HEK293 (cell line): ENCODE data around the gene USP6NL.

ENCODE experiments used
- CTCF ChIA-PET: fragments of 350-600 bp; formaldehyde crosslinking; extraction: SDS; loops from one replicate; lab custom pipeline; 2021; ENCODE audit warnings: antibody characterized with exemption; lab: Yijun Ruan, JAX
- POLR2A ChIA-PET: fragments of 300-600 bp; formaldehyde crosslinking; extraction: SDS; loops from one replicate; lab custom pipeline; 2020; ENCODE audit warnings: antibody characterized with exemption, inconsistent platforms; lab: Yijun Ruan, JAX
- H3K27ac ChIP-seq: fragments of 200-500 bp; sonication (Bioruptor generic); 2 replicates; pipeline ENCODE4 v1.5.1; 2014; ENCODE audit warnings: low read depth, low read length, control low read depth, inconsistent platforms; ENCODE audit errors: extremely low read depth
- H3K36me3 ChIP-seq, 2 experiments: fragments of 200-500 bp in 1 of 2; sonication (Bioruptor generic) in 1 of 2; 1 replicate in 1 of 2; 2 replicates in 1 of 2; pipeline ENCODE4 v1.5.1; 2014 to 2017; ENCODE audit warnings: inconsistent platforms in 2 of 2, low read length in 2 of 2; ENCODE audit not compliant: control insufficient read depth in 2 of 2, insufficient read depth in 1 of 2
- H3K4me1 ChIP-seq: fragments of 200-500 bp; sonication (Bioruptor generic); 2 replicates; pipeline ENCODE4 v1.5.1; 2014; ENCODE audit warnings: mild to moderate bottlenecking, low read length, inconsistent platforms; ENCODE audit not compliant: control insufficient read depth, insufficient read depth
- H3K4me3 ChIP-seq: 2 replicates; pipeline ENCODE4 v1.5.1; 2011; ENCODE audit warnings: low read depth, mild to moderate bottlenecking, control low read depth, low read length, moderate library complexity
- H3K9me3 ChIP-seq: fragments of 200-500 bp; sonication (Bioruptor generic); 2 replicates; pipeline ENCODE4 v1.5.1; 2014; ENCODE audit warnings: low read depth, low read length, inconsistent platforms; ENCODE audit not compliant: control insufficient read depth, insufficient read depth
- FEZF1 ChIP-seq: fragments of 450-650 bp; formaldehyde crosslinking; IDR thresholded peaks from 2 replicates; pipeline ENCODE4 v1.5.1; 2016; ENCODE audit warnings: missing biosample characterization, missing genetic modification characterization
- GFI1B ChIP-seq: fragments of 450-650 bp; formaldehyde crosslinking; IDR thresholded peaks from 2 replicates; pipeline ENCODE4 v1.5.1; 2016; ENCODE audit warnings: missing biosample characterization, missing genetic modification characterization
- SCRT2 ChIP-seq: fragments of 450-650 bp; formaldehyde crosslinking; IDR thresholded peaks from 2 replicates; pipeline ENCODE4 v1.5.1; 2016; ENCODE audit warnings: missing biosample characterization, missing genetic modification characterization
- SP7 ChIP-seq: fragments of 450-650 bp; formaldehyde crosslinking; IDR thresholded peaks from 2 replicates; pipeline ENCODE4 v1.5.1; 2016; ENCODE audit warnings: missing biosample characterization, missing genetic modification characterization
- ZFHX2 ChIP-seq: fragments of 450-650 bp; formaldehyde crosslinking; conservative IDR thresholded peaks from 2 replicates; pipeline ENCODE4 v1.5.1; 2016; ENCODE audit warnings: missing biosample characterization, missing genetic modification characterization
- ZNF155 ChIP-seq: fragments of 450-650 bp; formaldehyde crosslinking; IDR thresholded peaks from 2 replicates; pipeline ENCODE4 v1.5.1; 2016; ENCODE audit warnings: missing biosample characterization, missing genetic modification characterization
- ZNF211 ChIP-seq: fragments of 450-650 bp; formaldehyde crosslinking; IDR thresholded peaks from 2 replicates; pipeline ENCODE4 v1.5.1; 2016; ENCODE audit warnings: low read depth, missing biosample characterization, missing genetic modification characterization
- ZNF214 ChIP-seq: fragments of 450-650 bp; formaldehyde crosslinking; IDR thresholded peaks from 2 replicates; pipeline ENCODE4 v1.5.1; 2017; ENCODE audit warnings: missing biosample characterization, mild to moderate bottlenecking, missing genetic modification characterization, borderline replicate concordance
- ZNF274 ChIP-seq, 2 experiments: fragments of 200-500 bp in 1 of 2; fragments of 450-650 bp in 1 of 2; sonication (Bioruptor generic) in 1 of 2; formaldehyde crosslinking in 1 of 2; IDR thresholded peaks; 2 replicates each; pipeline versions ENCODE4 v1.5.1 to v1.6.1; 2014 to 2016; ENCODE audit warnings: borderline replicate concordance in 1 of 2, inconsistent platforms in 1 of 2, low read length in 1 of 2, missing biosample characterization in 1 of 2, missing genetic modification characterization in 1 of 2
- ZNF354C ChIP-seq: fragments of 450-650 bp; formaldehyde crosslinking; IDR thresholded peaks from 2 replicates; pipeline ENCODE4 v1.5.1; 2016; ENCODE audit warnings: missing biosample characterization, missing genetic modification characterization, low read depth, borderline replicate concordance
- ZNF544 ChIP-seq: fragments of 450-650 bp; formaldehyde crosslinking; IDR thresholded peaks from 2 replicates; pipeline ENCODE4 v1.5.0; 2017; ENCODE audit warnings: missing biosample characterization, missing genetic modification characterization
- ZNF664 ChIP-seq: fragments of 450-650 bp; formaldehyde crosslinking; IDR thresholded peaks from 2 replicates; pipeline ENCODE4 v1.5.1; 2016; ENCODE audit warnings: missing biosample characterization, missing genetic modification characterization
- ZNF76 ChIP-seq: fragments of 450-650 bp; formaldehyde crosslinking; IDR thresholded peaks from 2 replicates; pipeline ENCODE4; 2016; ENCODE audit warnings: low read depth, missing biosample characterization, missing genetic modification characterization, borderline replicate concordance
- TF ChIP-seq, protein P1 (sequence below): fragments of 450-650 bp; formaldehyde crosslinking; IDR thresholded peaks from 2 replicates; pipeline ENCODE4 v1.5.1; 2017; ENCODE audit warnings: missing biosample characterization, missing genetic modification characterization
- TF ChIP-seq, protein P2 (sequence below): fragments of 450-650 bp; formaldehyde crosslinking; IDR thresholded peaks from 2 replicates; pipeline ENCODE4 v1.5.1; 2016; ENCODE audit warnings: missing biosample characterization, missing genetic modification characterization
- TF ChIP-seq, protein P3 (sequence below): fragments of 450-650 bp; formaldehyde crosslinking; IDR thresholded peaks from 2 replicates; pipeline ENCODE4 v1.5.1; 2017; ENCODE audit warnings: missing biosample characterization, missing genetic modification characterization
- TF ChIP-seq, protein P4 (sequence below): fragments of 450-650 bp; formaldehyde crosslinking; IDR thresholded peaks from 2 replicates; pipeline ENCODE4 v1.5.1; 2016; ENCODE audit warnings: missing biosample characterization, missing genetic modification characterization, borderline replicate concordance

The USP6NL gene

DNA sequence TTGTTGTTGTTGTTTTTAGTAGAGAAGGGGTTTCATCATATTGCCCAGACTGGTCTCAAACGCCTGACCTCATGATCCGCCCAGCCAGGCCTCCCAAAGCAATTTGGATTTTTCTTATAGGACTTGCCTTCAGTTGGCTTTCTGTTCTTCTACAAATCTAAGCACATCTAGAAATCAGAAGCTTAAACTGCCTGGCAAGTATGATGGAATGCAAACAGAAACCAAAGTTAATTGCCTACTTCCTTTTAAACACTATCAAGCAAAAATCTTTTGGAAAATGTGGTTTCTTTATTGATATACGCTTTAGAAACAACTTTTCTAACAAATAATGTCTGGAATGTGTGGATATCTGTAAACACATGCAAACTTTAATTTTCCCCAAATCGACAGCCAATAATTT is 64.9 kb downstream of the USP6NL start (continued):
- TF ChIP-seq, protein P1, sequence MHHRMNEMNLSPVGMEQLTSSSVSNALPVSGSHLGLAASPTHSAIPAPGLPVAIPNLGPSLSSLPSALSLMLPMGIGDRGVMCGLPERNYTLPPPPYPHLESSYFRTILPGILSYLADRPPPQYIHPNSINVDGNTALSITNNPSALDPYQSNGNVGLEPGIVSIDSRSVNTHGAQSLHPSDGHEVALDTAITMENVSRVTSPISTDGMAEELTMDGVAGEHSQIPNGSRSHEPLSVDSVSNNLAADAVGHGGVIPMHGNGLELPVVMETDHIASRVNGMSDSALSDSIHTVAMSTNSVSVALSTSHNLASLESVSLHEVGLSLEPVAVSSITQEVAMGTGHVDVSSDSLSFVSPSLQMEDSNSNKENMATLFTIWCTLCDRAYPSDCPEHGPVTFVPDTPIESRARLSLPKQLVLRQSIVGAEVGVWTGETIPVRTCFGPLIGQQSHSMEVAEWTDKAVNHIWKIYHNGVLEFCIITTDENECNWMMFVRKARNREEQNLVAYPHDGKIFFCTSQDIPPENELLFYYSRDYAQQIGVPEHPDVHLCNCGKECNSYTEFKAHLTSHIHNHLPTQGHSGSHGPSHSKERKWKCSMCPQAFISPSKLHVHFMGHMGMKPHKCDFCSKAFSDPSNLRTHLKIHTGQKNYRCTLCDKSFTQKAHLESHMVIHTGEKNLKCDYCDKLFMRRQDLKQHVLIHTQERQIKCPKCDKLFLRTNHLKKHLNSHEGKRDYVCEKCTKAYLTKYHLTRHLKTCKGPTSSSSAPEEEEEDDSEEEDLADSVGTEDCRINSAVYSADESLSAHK (tag by site-specific recombination) = peak; percentile 23; the same call in 1 of the 2 replicates
- peak; percentile 86 for TF ChIP-seq GFI1B (tag by site-specific recombination)

DNA sequence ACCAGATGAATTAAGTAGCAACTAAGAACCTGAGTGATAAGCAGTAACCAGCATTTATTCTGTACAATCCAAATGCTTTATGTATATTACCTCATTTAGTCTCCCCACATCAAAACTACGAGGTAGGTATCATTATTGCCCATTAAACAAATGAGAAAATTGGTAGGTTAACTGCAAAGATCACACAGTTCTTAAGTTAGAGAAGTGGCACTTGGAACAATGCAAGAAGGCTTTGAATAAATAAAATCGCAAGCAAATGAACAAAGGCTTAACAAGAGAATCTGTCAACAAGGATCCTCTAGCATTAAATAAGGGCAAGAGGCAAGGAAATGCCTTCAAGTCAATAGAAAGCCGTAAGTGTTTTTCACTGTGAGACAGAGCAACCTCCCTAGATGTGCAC is 70.2 kb downstream of the USP6NL start:
- Histone ChIP-seq H3K4me3 (no peak overlapping the region), H3K9me3 (no peaks in the 10 kb centered on the region), H3K27ac (no peak overlapping the region), H3K36me3 (no peaks in the 10 kb centered on the region), H3K4me1 (peaks cover 12% of the 10 kb centered on the region)
- POLR2A ChIA-PET = no interaction called here
- no peak for TF ChIP-seq ZNF211
- peak; percentile 92 for TF ChIP-seq SP7 (tag by site-specific recombination)
- TF ChIP-seq ZNF354C (tag by site-specific recombination) = no peak
- TF ChIP-seq ZNF664 (tag by site-specific recombination) = 0 out of 2 replicates have a peak, but pooled peaks have one; percentile 10
- TF ChIP-seq FEZF1 (tag by site-specific recombination) = peak; percentile 19; the same call in 1 of the 2 replicates
- CTCF ChIA-PET = no interaction called here

DNA sequence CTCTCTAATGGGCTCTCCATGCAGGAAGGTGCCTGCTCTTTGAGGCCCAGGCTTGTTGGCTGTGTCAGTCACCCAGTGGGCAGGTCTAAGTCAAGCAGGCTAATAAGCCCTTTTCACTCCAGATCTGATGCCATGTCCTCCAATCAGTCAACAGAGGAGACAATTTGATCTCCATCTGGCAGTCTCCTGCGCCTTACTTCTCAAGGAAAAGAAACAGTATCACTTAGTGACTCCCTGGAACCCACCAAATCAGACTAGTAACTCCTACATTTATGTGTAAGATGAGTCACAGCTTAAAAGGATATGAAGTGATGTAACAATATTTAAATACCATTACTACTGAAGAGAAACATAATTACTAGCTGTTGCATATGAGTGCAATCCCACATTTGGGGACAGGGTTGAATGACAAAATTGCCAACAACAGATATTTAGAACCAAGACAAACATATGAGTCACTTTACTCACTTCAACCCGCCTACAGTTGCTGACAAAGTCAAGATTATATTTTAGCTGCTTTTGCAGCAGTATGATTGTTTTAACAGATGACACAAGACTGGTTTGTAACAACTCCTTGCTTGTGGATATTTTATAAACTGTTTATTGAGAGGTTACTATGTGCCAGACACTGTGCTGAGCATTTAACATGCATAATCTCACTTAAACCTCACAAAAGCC is 72.1 kb downstream of the USP6NL start:
- Histone ChIP-seq H3K9me3 (no peaks in the 10 kb centered on the region), H3K4me1 (peaks cover 12% of the 10 kb centered on the region), H3K4me3 (no peak overlapping the region), H3K36me3 (no peaks in the 10 kb centered on the region), H3K27ac (no peak overlapping the region)
- POLR2A ChIA-PET = no interaction called here
- CTCF ChIA-PET = interaction anchor here (0.6 kb wide), 1 partner anchor 115 kb away, joined by 4 read pairs; no protein-coding TSS in a partner anchor
- TF ChIP-seq SCRT2 (tag by site-specific recombination) (peak; percentile 94), ZNF155 (tag by site-specific recombination) (no peak), ZNF274 (IDR thresholded peaks at IDR 0.05; ENCODE audit: low read length) (no peak), ZNF274 (tag by site-specific recombination; IDR thresholded peaks at IDR 0.05; ENCODE audit: borderline replicate concordance) (no peak), ZNF544 (tag by site-specific recombination) (no peak), ZNF76 (tag by site-specific recombination) (no peak), ZNF214 (no peak), ZFHX2 (tag by site-specific recombination) (peak; percentile 76)
- TF ChIP-seq, protein P1 (tag by site-specific recombination) = no peak
- TF ChIP-seq, protein P2, sequence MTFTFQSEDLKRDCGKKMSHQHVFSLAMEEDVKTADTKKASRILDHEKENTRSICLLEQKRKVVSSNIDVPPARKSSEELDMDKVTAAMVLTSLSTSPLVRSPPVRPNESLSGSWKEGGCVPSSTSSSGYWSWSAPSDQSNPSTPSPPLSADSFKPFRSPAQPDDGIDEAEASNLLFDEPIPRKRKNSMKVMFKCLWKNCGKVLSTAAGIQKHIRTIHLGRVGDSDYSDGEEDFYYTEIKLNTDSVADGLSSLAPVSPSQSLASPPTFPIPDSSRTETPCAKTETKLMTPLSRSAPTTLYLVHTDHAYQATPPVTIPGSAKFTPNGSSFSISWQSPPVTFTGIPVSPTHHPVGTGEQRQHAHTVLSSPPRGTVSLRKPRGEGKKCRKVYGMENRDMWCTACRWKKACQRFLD (tag by site-specific recombination) = no peak
- TF ChIP-seq, protein P3, sequence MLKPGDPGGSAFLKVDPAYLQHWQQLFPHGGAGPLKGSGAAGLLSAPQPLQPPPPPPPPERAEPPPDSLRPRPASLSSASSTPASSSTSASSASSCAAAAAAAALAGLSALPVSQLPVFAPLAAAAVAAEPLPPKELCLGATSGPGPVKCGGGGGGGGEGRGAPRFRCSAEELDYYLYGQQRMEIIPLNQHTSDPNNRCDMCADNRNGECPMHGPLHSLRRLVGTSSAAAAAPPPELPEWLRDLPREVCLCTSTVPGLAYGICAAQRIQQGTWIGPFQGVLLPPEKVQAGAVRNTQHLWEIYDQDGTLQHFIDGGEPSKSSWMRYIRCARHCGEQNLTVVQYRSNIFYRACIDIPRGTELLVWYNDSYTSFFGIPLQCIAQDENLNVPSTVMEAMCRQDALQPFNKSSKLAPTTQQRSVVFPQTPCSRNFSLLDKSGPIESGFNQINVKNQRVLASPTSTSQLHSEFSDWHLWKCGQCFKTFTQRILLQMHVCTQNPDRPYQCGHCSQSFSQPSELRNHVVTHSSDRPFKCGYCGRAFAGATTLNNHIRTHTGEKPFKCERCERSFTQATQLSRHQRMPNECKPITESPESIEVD (tag by site-specific recombination) = peak; percentile 91
- TF ChIP-seq, protein P4, sequence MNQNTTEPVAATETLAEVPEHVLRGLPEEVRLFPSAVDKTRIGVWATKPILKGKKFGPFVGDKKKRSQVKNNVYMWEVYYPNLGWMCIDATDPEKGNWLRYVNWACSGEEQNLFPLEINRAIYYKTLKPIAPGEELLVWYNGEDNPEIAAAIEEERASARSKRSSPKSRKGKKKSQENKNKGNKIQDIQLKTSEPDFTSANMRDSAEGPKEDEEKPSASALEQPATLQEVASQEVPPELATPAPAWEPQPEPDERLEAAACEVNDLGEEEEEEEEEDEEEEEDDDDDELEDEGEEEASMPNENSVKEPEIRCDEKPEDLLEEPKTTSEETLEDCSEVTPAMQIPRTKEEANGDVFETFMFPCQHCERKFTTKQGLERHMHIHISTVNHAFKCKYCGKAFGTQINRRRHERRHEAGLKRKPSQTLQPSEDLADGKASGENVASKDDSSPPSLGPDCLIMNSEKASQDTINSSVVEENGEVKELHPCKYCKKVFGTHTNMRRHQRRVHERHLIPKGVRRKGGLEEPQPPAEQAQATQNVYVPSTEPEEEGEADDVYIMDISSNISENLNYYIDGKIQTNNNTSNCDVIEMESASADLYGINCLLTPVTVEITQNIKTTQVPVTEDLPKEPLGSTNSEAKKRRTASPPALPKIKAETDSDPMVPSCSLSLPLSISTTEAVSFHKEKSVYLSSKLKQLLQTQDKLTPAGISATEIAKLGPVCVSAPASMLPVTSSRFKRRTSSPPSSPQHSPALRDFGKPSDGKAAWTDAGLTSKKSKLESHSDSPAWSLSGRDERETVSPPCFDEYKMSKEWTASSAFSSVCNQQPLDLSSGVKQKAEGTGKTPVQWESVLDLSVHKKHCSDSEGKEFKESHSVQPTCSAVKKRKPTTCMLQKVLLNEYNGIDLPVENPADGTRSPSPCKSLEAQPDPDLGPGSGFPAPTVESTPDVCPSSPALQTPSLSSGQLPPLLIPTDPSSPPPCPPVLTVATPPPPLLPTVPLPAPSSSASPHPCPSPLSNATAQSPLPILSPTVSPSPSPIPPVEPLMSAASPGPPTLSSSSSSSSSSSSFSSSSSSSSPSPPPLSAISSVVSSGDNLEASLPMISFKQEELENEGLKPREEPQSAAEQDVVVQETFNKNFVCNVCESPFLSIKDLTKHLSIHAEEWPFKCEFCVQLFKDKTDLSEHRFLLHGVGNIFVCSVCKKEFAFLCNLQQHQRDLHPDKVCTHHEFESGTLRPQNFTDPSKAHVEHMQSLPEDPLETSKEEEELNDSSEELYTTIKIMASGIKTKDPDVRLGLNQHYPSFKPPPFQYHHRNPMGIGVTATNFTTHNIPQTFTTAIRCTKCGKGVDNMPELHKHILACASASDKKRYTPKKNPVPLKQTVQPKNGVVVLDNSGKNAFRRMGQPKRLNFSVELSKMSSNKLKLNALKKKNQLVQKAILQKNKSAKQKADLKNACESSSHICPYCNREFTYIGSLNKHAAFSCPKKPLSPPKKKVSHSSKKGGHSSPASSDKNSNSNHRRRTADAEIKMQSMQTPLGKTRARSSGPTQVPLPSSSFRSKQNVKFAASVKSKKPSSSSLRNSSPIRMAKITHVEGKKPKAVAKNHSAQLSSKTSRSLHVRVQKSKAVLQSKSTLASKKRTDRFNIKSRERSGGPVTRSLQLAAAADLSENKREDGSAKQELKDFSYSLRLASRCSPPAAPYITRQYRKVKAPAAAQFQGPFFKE (tag by site-specific recombination) = no peak
